Raji (cell line): Measurements from ENCODE around the gene HOXA4.

Experiments
- POLR2A ChIP-seq: IDR thresholded peaks from 2 replicates; pipeline ENCODE4 v1.6.1; 2011; ENCODE audit warnings: low read depth, low read length, control low read depth; ENCODE audit not compliant: insufficient read depth

HOXA4 gene

GRCh38 chr7:27164367-27165088 is 34.0 kb upstream of the HOXA4 start:
- TF ChIP-seq POLR2A, result no peak

- no peak for TF ChIP-seq POLR2A
Observed at GRCh38 chr7:27164045-27164366, 33.4 kb upstream of the HOXA4 start.

GRCh38 chr7:27163288-27164044 is 32.9 kb upstream of the HOXA4 start:
- TF ChIP-seq POLR2A, result no peak

- no peak for TF ChIP-seq POLR2A
Observed at GRCh38 chr7:27162561-27163287, 32.2 kb upstream of the HOXA4 start.

GRCh38 chr7:27161721-27162560 is 31.4 kb upstream of the HOXA4 start:
- TF ChIP-seq POLR2A, result no peak

GRCh38 chr7:27161214-27161720 is 30.7 kb upstream of the HOXA4 start:
- TF ChIP-seq POLR2A, result no peak

GRCh38 chr7:27160546-27161213 is 30.1 kb upstream of the HOXA4 start:
- no peak for TF ChIP-seq POLR2A

GRCh38 chr7:27160145-27160545 is 29.6 kb upstream of the HOXA4 start:
- no peak for TF ChIP-seq POLR2A

GRCh38 chr7:27159266-27160144 is 28.9 kb upstream of the HOXA4 start:
- no peak for TF ChIP-seq POLR2A

GRCh38 chr7:27158436-27159265 is 28.1 kb upstream of the HOXA4 start:
- TF ChIP-seq POLR2A, result no peak

GRCh38 chr7:27157702-27158431 is 27.3 kb upstream of the HOXA4 start:
- TF ChIP-seq POLR2A, result no peak
